Measurements from ENCODE around the gene SMIM44. TPM values are rescaled to one million over a fixed set of nuclear protein-coding genes. Genes with fewer than 3 reads are reported as not detected.
"Not testable (repeated sequence)": the region's sequence is repeated elsewhere in the genome, so short reads cannot be mapped to it uniquely, and the experiment has no call there.

The SMIM44 gene
- total RNA-seq, 2 experiments from 2014 or later, result not detected

GRCh38 chr19:3514930-3515329, 31.7 kb upstream of the SMIM44 start:
- peaks cover 42% of the 10 kb centered on the region for H3K4me1 Mint-ChIP-seq (ENCODE audit: low read depth)
- H3K4me3 Mint-ChIP-seq, result no peak overlapping the region
- CTCF ChIA-PET, result interaction anchor here (0.6 kb wide), 1 partner anchor 42 kb away, joined by 3 read pairs; no protein-coding TSS in a partner anchor

GRCh38 chr19:3513229-3514140, 30.2 kb upstream of the SMIM44 start:
- peaks cover 51% of the 10 kb centered on the region for H3K4me1 Mint-ChIP-seq (ENCODE audit: low read depth)
- CTCF ChIA-PET, result no interaction called here

More at GRCh38 chr19:3514930-3515329, 31.7 kb upstream of the SMIM44 start:
- Mint-ChIP-seq H3K9me3 (no peaks in the 10 kb centered on the region), H3K27ac (no peak overlapping the region), H3K27me3 (ENCODE audit: low read depth) (no peaks in the 10 kb centered on the region), H3K36me3 (ENCODE audit: low read depth) (peaks cover 1% of the 10 kb centered on the region)
- intact Hi-C loops (cut with micrococcal nuclease), result no loop called here
- DNase-seq, result no peak

GRCh38 chr19:3512562-3513228, 29.5 kb upstream of the SMIM44 start:
- no peak for DNase-seq
- Mint-ChIP-seq H3K36me3 (ENCODE audit: low read depth) (peaks cover 5% of the 10 kb centered on the region), H3K9me3 (no peaks in the 10 kb centered on the region), H3K4me1 (ENCODE audit: low read depth) (peaks cover 51% of the 10 kb centered on the region), H3K27me3 (ENCODE audit: low read depth) (no peaks in the 10 kb centered on the region), H3K4me3 (no peak overlapping the region), H3K27ac (no peak overlapping the region)
- CTCF ChIA-PET, result no interaction called here
- intact Hi-C loops (cut with micrococcal nuclease), result no loop called here

More at GRCh38 chr19:3513229-3514140, 30.2 kb upstream of the SMIM44 start:
- no peaks in the 10 kb centered on the region for H3K9me3 Mint-ChIP-seq
- no peak overlapping the region for H3K4me3 Mint-ChIP-seq
- H3K36me3 Mint-ChIP-seq (ENCODE audit: low read depth), result peaks cover 4% of the 10 kb centered on the region
- intact Hi-C loops (cut with micrococcal nuclease), result no loop called here
- no peaks in the 10 kb centered on the region for H3K27me3 Mint-ChIP-seq (ENCODE audit: low read depth)
- H3K27ac Mint-ChIP-seq, result no peak overlapping the region
- no peak for DNase-seq

- intact Hi-C loops (cut with micrococcal nuclease), result no loop called here
- Mint-ChIP-seq H3K27ac (no peak overlapping the region), H3K27me3 (ENCODE audit: low read depth) (no peaks in the 10 kb centered on the region), H3K9me3 (no peaks in the 10 kb centered on the region), H3K4me3 (no peak overlapping the region), H3K36me3 (ENCODE audit: low read depth) (peaks cover 10% of the 10 kb centered on the region), H3K4me1 (ENCODE audit: low read depth) (peaks cover 53% of the 10 kb centered on the region)
- no peak for DNase-seq
- CTCF ChIA-PET, result interaction anchor here (0.7 kb wide), 1 partner anchor 26 kb away, joined by 3 read pairs; no protein-coding TSS in a partner anchor
Observed at GRCh38 chr19:3511506-3512251, 28.4 kb upstream of the SMIM44 start.

GRCh38 chr19:3510727-3511126, 27.5 kb upstream of the SMIM44 start:
- CTCF ChIA-PET, result no interaction called here
- Mint-ChIP-seq H3K27me3 (ENCODE audit: low read depth) (no peaks in the 10 kb centered on the region), H3K36me3 (ENCODE audit: low read depth) (peaks cover 10% of the 10 kb centered on the region), H3K9me3 (no peaks in the 10 kb centered on the region), H3K4me3 (no peak overlapping the region), H3K4me1 (ENCODE audit: low read depth) (peaks cover 45% of the 10 kb centered on the region), H3K27ac (no peak overlapping the region)
- intact Hi-C loops (cut with micrococcal nuclease), result no loop called here
- DNase-seq, result no peak

GRCh38 chr19:3509566-3509989, 26.3 kb upstream of the SMIM44 start:
- intact Hi-C loops (cut with micrococcal nuclease), result loop anchor here (5.0 kb wide), 3 partner anchors 303 to 963 kb away; partner anchors contain the start of genes HDGFL2 and ZBTB7A

GRCh38 chr19:3508771-3509535, 25.7 kb upstream of the SMIM44 start:
- intact Hi-C loops (cut with micrococcal nuclease), result loop anchor here (5.0 kb wide), 3 partner anchors 303 to 963 kb away; partner anchors contain the start of genes HDGFL2 and ZBTB7A
- Mint-ChIP-seq H3K36me3 (ENCODE audit: low read depth) (peaks cover 10% of the 10 kb centered on the region), H3K27me3 (ENCODE audit: low read depth) (no peaks in the 10 kb centered on the region), H3K4me1 (ENCODE audit: low read depth) (peaks cover 41% of the 10 kb centered on the region), H3K27ac (no peak overlapping the region), H3K9me3 (no peaks in the 10 kb centered on the region), H3K4me3 (peak overlapping the region; percentile 21)
- CTCF ChIA-PET, result no interaction called here
- no peak for DNase-seq

More at GRCh38 chr19:3509566-3509989, 26.3 kb upstream of the SMIM44 start:
- no peak overlapping the region for H3K27ac Mint-ChIP-seq
- peaks cover 10% of the 10 kb centered on the region for H3K36me3 Mint-ChIP-seq (ENCODE audit: low read depth)
- DNase-seq, result peak; percentile 16
- no peaks in the 10 kb centered on the region for H3K27me3 Mint-ChIP-seq (ENCODE audit: low read depth)
- H3K4me3 Mint-ChIP-seq, result no peak overlapping the region
- no peaks in the 10 kb centered on the region for H3K9me3 Mint-ChIP-seq
- peaks cover 43% of the 10 kb centered on the region for H3K4me1 Mint-ChIP-seq (ENCODE audit: low read depth)
- CTCF ChIA-PET, result no interaction called here

- not testable (repeated sequence) for H3K9me3 Mint-ChIP-seq, DNase-seq
Observed at GRCh38 chr19:3508121-3508661, 24.9 kb upstream of the SMIM44 start.

GRCh38 chr19:3507371-3508120, 24.3 kb upstream of the SMIM44 start:
- CTCF ChIA-PET, result interaction anchor here (1.2 kb wide), 1 partner anchor 22 kb away, joined by 4 read pairs; no protein-coding TSS in a partner anchor
- DNase-seq, result peak; percentile 69
- Mint-ChIP-seq H3K4me1 (ENCODE audit: low read depth) (peaks cover 39% of the 10 kb centered on the region), H3K4me3 (peak overlapping the region; percentile 90), H3K36me3 (ENCODE audit: low read depth) (peaks cover 10% of the 10 kb centered on the region), H3K27me3 (ENCODE audit: low read depth) (no peaks in the 10 kb centered on the region), H3K27ac (peak overlapping the region; percentile 71), H3K9me3 (no peaks in the 10 kb centered on the region)
- intact Hi-C loops (cut with micrococcal nuclease), result loop anchor here (2.0 to 5.0 kb wide), 4 partner anchors 49 to 965 kb away; partner anchors contain the start of genes HDGFL2, MFSD12 and ZBTB7A

More at GRCh38 chr19:3508121-3508661, 24.9 kb upstream of the SMIM44 start:
- H3K4me1 Mint-ChIP-seq (ENCODE audit: low read depth), result peaks cover 41% of the 10 kb centered on the region
- CTCF ChIA-PET; H3K27me3 Mint-ChIP-seq (ENCODE audit: low read depth); H3K27ac Mint-ChIP-seq: not testable (repeated sequence)
- H3K36me3 Mint-ChIP-seq (ENCODE audit: low read depth), result peaks cover 10% of the 10 kb centered on the region
- peak overlapping the region; percentile 15 for H3K4me3 Mint-ChIP-seq
- intact Hi-C loops (cut with micrococcal nuclease), result loop anchor here (5.0 kb wide), 3 partner anchors 304 to 964 kb away; partner anchors contain the start of genes HDGFL2 and ZBTB7A

- Mint-ChIP-seq H3K9me3 (no peaks in the 10 kb centered on the region), H3K4me1 (ENCODE audit: low read depth) (peaks cover 36% of the 10 kb centered on the region), H3K27ac (peak overlapping the region; percentile 71), H3K4me3 (peak overlapping the region; percentile 90), H3K27me3 (ENCODE audit: low read depth) (no peaks in the 10 kb centered on the region), H3K36me3 (ENCODE audit: low read depth) (peaks cover 10% of the 10 kb centered on the region)
- DNase-seq, result peak; percentile 45
- CTCF ChIA-PET, result interaction anchor here (1.2 kb wide), 1 partner anchor 22 kb away, joined by 4 read pairs; no protein-coding TSS in a partner anchor
- intact Hi-C loops (cut with micrococcal nuclease), result loop anchor here (1.0 to 5.0 kb wide), 6 partner anchors 50 to 966 kb away; partner anchors contain the start of genes HDGFL2, HMG20B, MFSD12 and ZBTB7A
Observed at GRCh38 chr19:3506384-3507340, 23.4 kb upstream of the SMIM44 start.

All from activated naive CD4-positive, alpha-beta T cell treated with anti-CD3 and anti-CD28 coated beads for 36 hours (primary cell).